Left kidney (tissue), 2 donors: ENCODE measurements around the gene HDDC3. TPM values are rescaled to one million over a fixed set of nuclear protein-coding genes. Genes with fewer than 3 reads are reported as not detected.

Source experiments
- DNase-seq: peaks from one replicate; pipeline ENCODE4 v3.0.0-alpha.2; 2013
- polyA plus RNA-seq: library from polyadenylated mRNA; unstranded; fragments of 120-200 nt; gene quantifications from one replicate; pipeline ENCODE4 v1.2.1, GENCODE V29; 2013; ENCODE audit not compliant: insufficient read length

HDDC3 gene
- polyA plus RNA-seq, 1 donor, result 12.1 TPM

- peak; percentile 91 for DNase-seq
These were observed 22.6 kb upstream of the HDDC3 start, which contains the start of gene RCCD1 for GRCh38 chr15:90954712-90955623. RCCD1 (plus strand) TSS chr15:90954884; CDS start chr15:90956735, 1,851 bp downstream.

- no peak for DNase-seq
These were observed 21.8 kb upstream of the HDDC3 start for GRCh38 chr15:90953947-90954711.

DNA sequence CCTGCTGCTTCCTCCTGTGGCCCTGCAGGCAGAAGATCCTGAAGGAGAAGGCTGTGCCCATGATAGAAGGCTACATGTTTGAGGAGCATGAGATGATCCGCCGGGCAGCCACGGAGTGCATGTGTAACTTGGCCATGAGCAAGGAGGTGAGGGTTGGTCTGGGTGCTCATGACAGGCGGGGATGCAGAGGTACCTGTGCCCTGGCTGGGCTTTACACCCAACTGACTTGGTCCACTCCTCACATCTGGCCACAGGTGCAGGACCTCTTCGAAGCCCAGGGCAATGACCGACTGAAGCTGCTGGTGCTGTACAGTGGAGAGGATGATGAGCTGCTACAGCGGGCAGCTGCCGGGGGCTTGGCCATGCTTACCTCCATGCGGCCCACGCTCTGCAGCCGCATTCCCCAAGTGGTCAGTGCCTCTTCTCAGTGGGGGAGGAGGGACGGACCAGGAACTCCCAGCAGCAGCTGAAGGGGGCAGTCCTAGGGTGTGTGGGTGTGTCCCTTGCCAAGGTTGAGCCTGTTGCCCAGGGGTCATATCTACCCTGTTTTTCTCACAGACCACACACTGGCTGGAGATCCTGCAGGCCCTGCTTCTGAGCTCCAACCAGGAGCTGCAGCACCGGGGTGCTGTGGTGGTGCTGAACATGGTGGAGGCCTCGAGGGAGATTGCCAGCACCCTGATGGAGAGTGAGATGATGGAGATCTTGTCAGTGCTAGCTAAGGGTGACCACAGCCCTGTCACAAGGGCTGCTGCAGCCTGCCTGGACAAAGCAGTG, 20.7 kb upstream of the HDDC3 start:
- no peak for DNase-seq

DNA sequence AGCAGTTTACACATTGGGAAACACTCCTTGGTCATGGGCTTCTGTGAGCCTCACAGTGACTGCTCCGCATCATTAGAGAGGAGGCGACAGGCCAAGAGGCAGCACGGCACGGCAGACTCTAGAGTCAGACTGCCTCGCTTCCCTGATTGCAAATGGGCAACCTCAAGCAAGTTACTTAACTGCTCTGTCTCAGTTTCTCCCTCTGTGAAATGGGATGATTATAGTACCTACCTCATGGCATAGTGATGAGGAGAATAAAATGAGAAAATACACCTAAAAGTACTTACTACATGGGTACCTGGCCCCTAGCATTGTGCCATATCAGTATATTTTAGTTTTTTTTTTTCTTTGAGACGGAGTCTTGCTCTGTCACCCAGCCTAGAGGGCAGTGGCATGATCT, 18.3 kb upstream of the HDDC3 start:
- no peak for DNase-seq

DNA sequence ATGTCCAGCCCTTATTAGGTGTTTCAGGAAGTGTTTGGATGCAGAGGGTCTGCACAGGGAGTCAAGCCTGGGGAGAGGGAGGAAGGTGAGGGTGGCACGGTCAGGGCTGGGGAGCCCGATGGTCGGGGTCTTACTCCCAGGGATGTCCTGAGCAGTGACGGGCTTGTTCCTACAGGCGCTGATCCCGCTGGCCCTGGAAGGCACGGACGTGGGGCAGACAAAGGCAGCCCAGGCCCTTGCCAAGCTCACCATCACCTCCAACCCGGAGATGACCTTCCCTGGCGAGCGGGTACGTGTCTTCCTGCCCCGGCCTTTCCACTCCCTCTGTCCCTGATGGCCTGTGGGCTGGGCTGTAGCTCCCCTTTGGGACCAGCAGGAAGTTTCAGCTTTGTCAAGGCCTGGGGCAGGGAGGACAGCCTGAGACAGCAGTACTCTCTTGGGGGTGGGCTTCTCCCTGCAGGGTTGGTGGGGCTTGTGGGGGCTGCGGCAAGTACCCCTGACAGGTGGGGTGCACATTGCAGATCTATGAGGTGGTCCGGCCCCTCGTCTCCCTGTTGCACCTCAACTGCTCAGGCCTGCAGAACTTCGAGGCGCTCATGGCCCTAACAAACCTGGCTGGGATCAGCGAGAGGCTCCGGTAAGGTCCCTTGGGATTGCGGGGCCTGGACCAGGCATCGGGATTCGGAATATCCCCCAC, 17.8 kb upstream of the HDDC3 start:
- DNase-seq, result no peak

- no peak for DNase-seq
These were observed 16.2 kb upstream of the HDDC3 start for GRCh38 chr15:90948506-90948905.

DNA sequence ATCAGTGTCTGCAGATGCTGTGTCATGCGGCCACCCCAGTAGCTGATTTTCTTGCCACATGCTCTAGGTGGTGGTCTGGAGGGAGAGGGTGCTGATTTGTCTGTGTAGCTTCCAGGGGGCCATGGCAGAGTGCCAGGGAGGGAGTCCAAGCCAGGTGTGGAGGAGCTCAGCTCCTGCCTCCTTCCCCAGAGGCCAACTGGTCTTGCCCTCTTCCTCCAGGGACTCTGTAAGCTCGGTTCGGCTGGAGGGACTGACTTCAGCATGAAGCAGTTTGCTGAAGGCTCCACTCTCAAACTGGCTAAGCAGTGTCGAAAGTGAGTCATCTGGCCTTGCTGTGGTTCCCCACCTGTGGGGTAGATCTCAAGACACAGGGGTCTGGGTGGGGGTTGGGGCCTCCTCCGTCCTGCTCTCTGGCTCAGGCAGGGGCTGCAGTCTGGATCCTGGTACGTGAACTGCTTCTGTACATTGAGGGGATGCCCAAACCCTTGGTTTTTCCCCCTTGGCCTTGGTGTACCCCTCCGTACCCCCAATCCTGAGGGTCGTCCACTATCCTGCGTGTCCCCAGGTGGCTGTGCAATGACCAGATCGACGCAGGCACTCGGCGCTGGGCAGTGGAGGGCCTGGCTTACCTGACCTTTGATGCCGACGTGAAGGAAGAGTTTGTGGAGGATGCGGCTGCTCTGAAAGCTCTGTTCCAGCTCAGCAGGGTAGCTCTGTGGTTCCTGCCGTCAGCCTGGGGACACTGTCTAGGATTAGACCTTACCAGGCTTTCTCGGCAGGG, 15.4 kb upstream of the HDDC3 start:
- no peak for DNase-seq

DNA sequence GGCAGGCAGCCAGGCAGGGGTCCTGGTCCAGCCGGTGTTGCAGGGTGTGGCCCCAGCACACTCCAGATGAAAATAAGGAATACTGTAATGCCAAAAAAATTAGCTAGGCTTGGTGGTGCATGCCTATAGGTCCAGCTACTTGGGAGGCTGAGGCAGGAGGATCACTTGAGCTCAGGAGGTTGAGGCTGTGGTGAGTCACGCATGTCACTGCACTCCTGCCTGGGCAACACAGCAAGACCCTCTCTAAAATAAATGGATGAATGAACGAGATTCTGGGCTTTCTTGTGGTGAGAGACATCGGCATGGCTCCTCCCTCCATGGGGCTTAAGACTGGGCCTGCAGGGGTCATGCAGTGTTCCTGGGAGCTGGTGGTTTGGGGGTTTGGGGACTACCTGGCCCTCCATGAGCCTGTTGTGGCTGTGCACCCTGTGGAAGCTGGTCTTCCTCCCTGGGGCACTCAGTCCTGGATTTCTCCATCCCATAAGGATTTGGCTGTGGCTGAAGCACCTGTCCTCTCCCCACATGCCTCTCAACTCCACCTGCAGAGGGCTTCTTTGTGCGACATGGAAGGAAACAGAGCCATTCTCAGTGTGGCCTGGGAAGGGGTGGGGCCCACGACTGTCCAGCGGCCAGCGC, 14.7 kb upstream of the HDDC3 start:
- DNase-seq, result no peak

GRCh38 chr15:90946538-90946937, 14.2 kb upstream of the HDDC3 start:
- DNase-seq, result no peak

- no peak for DNase-seq
These were observed 12.7 kb upstream of the HDDC3 start for GRCh38 chr15:90945091-90945490.

DNA sequence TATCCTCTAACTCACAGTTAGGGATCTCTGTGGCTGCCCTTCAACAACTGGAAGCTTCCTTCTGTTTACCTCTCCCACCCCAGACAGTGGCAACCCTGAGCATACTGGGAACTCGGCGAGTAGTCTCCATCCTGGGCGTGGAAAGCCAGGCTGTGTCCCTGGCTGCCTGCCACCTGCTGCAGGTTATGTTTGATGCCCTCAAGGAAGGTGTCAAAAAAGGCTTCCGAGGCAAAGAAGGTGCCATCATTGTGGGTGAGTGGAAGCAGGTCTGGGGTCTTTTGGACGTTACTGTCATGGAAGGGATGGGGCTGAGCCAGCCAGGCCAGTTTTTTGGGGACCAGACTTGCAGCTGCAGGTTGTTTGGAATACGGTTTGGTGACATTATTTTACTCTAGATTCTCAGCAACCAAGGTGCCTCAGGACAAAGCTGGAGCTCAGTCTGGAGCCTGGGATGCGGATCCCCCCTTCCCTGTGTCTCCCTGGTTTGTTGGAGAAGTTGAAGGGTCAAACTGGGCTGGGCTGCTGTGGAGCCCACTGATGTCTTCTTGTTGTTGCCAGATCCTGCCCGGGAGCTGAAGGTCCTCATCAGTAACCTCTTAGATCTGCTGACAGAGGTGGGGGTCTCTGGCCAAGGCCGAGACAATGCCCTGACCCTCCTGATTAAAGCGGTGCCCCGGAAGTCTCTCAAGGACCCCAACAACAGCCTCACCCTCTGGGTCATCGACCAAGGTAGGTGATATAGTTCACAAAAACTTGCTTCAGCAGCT, 10.2 kb upstream of the HDDC3 start:
- no peak for DNase-seq

GRCh38 chr15:90941038-90941437, 8.7 kb upstream of the HDDC3 start:
- DNase-seq, result no peak

GRCh38 chr15:90939756-90940155, 7.4 kb upstream of the HDDC3 start:
- DNase-seq, result no peak

GRCh38 chr15:90938261-90938660, 5.9 kb upstream of the HDDC3 start:
- DNase-seq, result no peak

GRCh38 chr15:90936823-90937222, 4.5 kb upstream of the HDDC3 start:
- DNase-seq, result no peak

GRCh38 chr15:90934949-90935751, 2.8 kb upstream of the HDDC3 start, which contains the start of gene UNC45A:
UNC45A (plus strand) TSS chr15:90935285; CDS start chr15:90935325, 40 bp downstream.
- peak; percentile 90 for DNase-seq

- DNase-seq, result peak; percentile 87
These were observed 2.1 kb upstream of the HDDC3 start for GRCh38 chr15:90934256-90934948.

GRCh38 chr15:90933301-90933700, 952 bp upstream of the HDDC3 start:
- DNase-seq, result no peak
